ENCODE data around the gene POLG2.
A peak's percentile ranks its signal among the peaks of the same experiment; 100 is the strongest.
"Not testable (repeated sequence)": the region's sequence is repeated elsewhere in the genome, so short reads cannot be mapped to it uniquely, and the experiment has no call there.

POLG2 gene

GRCh38 chr17:64484380-64484779 lies 12.5 kb downstream of the POLG2 start:
- DNase-seq (ENCODE audit: low read depth), result no peak

DNA sequence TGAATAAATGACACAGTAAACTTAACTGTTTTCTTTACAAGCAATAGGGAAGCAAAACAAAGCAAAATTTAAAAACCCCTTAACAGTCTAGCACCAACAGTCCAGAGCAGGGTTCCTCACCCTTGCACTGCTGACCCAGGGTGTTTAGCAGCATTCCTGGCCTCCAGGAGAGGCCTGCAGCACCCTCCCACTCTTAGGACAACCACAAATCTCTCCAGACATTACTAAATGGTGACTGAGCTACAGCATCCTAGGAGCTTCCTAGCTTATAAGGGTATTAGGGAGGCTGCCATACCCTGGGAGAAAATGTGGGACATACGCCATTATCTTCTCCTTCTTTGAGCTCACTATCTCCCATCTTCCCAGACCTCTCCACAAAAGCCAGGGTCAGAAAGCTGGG lies 15.9 kb downstream of the POLG2 start:
- peak; percentile 65 for DNase-seq (ENCODE audit: low read depth)

- DNase-seq (ENCODE audit: low read depth), result no peak
Measured at GRCh38 chr17:64477849-64478248, 19.0 kb downstream of the POLG2 start.

DNA sequence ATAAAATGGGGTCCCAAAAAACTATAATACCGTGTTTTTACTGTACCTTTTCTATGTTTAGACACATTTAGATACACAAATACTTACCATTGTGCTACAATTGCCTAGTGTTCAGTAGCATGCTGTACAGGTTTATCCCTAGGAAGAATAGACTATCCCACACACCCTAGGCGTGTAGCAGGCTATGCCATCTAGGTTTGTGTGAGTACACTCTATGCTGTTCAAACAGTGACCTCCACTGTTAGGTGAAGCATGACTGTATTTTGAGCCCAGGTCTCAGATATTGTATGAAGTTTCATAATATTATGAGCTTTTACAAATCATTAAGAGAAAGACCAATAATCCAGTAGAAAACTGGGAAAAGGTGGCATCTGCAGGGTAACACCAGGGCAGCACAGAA lies 24.3 kb downstream of the POLG2 start:
- no peak for DNase-seq (ENCODE audit: low read depth)

DNA sequence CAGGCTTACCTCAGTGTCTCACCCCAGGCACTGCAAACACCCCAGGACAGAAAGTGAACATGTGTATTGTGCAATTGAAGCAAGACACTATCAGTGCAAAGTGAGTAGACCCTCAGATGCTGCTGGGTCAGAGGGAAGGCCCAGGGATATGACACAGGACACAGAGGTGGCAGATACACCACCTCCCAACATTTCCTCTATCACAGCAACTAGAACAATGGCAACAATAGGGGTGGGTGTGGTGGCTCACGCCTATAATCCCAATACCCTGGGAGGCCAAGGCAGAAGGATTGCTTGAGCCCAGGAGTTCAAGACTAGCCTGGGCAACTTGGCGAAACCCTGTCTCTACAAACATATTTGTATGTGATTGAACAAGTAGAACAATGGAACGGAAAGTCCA lies 25.4 kb downstream of the POLG2 start:
- DNase-seq (ENCODE audit: low read depth), result no peak

DNA sequence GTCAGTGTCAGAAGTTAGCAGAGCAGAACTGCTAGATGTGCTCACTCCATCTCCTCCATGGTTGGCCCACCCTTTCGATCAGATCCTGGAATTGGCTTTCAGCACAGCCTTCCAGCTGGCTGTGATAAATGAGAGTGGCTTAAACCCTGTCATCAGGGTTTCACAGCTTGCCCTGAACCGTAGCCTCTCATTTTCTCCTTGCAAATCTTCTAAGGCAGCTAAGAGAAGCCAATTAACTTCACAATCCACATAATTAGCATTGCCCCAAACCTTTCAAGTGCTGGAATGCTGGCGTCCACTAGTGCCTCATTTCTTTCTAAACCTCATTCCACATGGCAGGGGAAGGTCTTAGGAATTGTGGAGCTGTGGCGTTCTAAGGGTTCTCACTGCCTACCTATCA lies 26.2 kb downstream of the POLG2 start:
- DNase-seq (ENCODE audit: low read depth), result no peak

- DNase-seq (ENCODE audit: low read depth), result not testable (repeated sequence)
Measured at GRCh38 chr17:64466834-64467233, 30.0 kb downstream of the POLG2 start.

GRCh38 chr17:64466019-64466735 lies 30.7 kb downstream of the POLG2 start:
- no peak for DNase-seq (ENCODE audit: low read depth)

- DNase-seq (ENCODE audit: low read depth), result no peak
Measured at GRCh38 chr17:64461788-64462187, 35.1 kb downstream of the POLG2 start.

DNA sequence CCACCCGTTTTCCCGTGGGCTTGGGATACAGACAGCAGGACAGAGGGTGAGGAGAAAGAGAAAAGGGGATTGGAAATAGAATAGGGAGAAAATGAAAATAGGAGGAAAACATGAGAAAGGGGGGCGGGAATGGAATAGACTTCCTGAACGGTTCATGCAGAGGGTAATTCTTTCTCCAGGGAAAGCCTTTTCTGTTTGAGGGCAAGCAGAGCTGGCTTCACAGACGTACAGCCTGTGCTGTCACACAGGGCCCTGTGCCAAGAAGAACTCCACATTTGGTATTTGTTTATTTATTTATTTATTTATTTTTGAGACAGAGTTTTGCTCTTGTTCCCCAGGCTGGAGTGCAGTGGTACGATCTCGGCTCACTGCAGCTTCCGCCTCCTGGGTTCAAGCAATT lies 35.9 kb downstream of the POLG2 start:
- DNase-seq (ENCODE audit: low read depth), result no peak

DNA sequence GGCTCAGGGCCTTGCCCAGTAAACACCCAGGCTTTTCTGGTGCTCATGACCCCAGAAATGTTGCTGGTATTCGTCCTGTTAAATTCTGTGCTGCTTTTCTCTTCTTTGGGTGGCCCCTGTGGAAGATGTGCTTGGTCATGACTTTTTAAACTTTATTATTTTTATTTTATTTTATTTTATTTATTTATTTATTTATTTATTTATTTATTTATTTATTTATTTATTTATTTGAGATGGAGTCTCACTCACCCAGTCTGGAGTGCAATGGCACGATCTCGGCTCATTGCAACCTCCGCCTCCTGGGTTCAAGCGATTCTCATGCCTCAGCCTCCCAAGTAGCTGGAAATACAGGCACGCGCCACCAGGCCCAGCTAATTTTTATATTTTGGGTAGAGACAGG lies 37.0 kb downstream of the POLG2 start:
- DNase-seq (ENCODE audit: low read depth), result not testable (repeated sequence)

DNA sequence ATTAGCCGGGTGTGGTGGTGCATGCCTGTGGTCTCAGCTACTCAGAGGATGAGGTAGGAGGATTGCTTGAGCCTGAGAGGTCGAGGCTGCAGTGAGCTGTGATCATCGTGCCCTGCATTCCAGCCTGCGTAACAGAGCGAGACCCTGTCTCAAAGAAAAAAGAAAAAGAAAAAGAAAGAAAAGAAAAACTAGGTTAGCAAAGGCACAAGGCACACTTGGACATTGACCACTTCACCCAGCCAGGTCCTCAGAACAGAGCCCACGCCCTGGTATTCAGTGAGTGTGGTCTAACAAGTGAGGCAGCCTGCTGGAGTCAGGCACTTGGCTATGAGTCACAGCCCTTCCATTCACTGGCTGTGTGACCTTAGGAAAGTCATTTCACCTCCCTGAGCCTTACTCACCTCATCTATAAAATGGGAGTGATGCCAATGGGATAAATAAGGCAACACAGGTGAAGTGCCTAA lies 37.5 kb downstream of the POLG2 start:
- peak; percentile 67 for DNase-seq (ENCODE audit: low read depth)

DNA sequence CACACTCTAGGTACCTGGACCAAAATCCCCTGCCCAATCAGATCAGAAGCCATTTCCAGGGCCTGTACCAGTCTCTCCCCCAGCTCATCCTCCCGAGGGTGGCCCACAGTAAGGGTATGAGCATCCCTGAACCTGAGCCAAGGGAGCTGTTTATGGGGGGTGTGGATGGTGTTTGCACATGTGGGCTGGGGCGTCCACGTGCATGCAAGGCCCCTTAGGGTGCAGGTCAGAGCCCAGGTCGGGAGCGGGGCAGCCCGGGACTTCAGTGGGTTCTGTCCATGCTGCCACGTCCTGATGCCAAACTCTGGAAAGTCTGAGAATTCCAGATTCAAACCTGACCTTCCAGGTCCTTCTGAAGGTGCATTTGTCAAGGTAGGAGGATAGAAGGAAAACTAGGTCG lies 38.1 kb downstream of the POLG2 start:
- DNase-seq (ENCODE audit: low read depth), result no peak

GRCh38 chr17:64457156-64457555 lies 39.7 kb downstream of the POLG2 start:
- DNase-seq (ENCODE audit: low read depth), result peak; percentile 79

DNA sequence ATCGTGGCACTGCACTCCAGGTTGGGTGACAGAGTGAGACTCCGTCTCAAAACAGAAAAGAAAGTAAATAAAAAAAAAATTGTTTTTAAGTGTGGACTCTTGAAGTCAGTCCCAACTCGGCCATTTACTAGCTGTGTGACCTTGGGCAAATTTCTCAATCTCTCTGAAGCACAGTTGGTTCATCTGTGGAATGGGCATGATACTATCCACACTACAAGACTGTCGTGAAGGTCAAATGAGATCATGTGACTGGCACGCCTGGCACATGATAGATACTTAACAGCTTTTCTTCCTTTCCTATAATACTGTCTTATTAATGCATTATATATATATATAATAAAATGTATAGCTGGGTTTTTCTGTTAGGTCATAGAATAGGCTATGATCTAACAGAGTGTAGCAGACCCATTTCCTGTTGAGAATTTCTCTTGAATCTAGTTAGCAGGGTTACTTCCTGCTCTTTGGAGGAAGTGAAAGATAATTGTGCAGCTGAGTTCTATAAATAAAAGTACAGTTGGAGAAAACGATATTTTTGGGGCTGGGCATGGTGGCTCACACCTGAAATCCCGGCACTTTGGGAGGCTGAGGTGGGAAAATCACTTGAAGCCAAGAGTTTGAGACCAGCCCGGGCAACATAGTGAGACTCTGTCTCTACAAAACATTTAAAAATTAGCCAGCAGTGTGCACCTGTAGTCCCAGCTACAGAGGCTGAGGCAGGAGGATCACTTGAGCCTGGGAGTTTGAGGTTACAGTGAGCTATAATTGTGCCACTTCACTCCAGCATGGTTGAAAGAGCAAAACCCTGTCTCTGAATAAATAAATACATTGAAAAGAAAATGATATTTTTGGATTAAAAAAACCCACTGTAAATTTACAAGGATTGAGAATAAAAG lies 40.6 kb downstream of the POLG2 start:
- no peak for DNase-seq (ENCODE audit: low read depth)

DNA sequence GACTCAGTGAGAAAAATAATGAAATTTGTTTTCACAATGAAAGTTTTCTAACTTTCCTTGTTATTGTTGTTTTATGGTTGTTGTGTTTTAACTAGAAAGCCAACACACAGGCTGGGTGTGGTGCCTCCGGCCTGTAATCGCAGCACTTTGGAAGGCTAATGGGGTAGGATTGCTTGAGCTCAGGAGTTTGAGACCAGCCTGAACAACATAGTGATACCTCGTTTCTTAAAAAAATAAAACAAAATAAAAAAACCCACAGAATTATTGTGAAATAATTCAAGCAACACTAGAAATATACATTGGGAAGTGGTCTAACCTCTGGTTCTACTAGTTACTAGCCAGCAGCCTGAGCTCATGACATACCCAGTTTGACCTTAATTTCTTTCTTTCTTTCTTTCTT lies 47.3 kb downstream of the POLG2 start:
- DNase-seq (ENCODE audit: low read depth), result no peak

- DNase-seq (ENCODE audit: low read depth), result peak; percentile 80
Measured at GRCh38 chr17:64448665-64449512, 48.0 kb downstream of the POLG2 start, which contains the start of gene MILR1. Gene MILR1 (plus strand): TSS chr17:64449115. CDS start chr17:64449169, 54 bp downstream.

- DNase-seq (ENCODE audit: low read depth), result no peak
Measured at GRCh38 chr17:64447526-64447925, 49.3 kb downstream of the POLG2 start.

DNA sequence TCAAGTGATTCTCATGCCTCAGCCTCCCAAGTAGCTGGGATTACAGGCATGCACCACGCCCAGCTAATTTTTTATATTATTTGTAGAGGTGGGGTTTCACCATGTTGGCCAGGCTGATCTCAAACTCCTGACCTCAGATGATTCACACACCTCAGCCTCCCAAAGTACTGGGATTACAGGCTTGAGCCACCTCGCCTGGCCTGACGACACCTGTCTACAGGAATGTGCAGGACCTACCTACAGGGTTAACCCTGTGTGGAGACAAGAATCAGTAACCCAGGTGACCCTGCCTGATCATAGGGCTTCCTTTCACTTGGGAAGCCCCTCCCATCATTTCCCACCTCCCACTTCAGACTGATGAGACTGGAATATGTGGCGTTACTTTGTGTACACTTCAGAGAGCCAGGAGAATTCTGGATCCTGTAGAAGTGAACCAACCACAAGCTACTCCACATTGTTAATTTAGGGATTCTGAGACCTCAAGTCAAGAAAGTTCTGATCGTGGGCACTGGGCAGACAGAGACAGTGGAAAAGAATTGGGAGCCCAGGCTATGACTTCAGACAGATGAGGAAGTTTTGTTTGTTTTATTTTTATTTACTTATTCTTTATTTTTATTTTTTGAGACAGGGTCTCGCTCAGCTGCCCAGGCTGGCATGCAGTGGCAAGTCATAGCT lies 53.6 kb downstream of the POLG2 start:
- DNase-seq (ENCODE audit: low read depth), result no peak

GRCh38 chr17:64442541-64442971 lies 54.3 kb downstream of the POLG2 start:
- no peak for DNase-seq (ENCODE audit: low read depth)

DNA sequence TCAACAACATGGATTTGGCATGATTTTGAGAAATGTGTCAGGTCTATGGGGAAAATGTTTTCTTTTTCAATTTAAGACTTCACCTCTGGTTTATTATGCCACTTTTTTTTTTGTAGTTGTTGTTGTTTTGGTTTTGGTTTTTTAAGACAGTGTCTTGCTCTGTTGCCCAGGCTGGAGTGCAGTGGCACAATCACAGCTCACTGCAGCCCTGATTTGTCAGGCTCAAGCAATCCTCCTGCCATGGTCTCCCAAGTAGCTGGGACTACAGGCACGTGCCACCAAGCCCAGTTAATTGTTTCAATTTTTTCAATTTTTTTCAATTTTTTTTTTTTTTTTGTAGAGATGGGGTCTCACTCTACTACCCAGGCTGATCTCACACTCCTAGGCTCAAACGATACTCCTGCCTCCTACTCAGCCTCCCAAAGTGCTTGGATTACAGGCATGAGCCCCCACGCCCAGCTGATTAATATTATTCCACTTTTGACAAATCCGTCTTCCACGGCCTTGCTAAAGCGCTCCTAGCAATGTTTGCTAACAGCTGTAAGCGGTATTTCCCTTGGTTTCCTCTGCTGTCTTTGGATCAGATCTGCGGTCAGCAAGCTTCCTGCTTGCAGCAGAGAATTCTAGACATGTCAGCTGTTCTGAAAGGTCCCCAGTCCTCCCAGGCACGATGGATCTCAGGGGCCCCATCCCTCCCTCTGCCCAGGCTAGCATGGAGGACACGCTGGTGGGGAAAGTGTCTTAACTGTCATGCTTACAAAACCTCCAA lies 54.9 kb downstream of the POLG2 start:
- DNase-seq (ENCODE audit: low read depth), result peak; percentile 60
